Osteoblast (primary cell): ENCODE results near the gene STUM. TPM values are rescaled to one million over a fixed set of nuclear protein-coding genes. Genes with fewer than 3 reads are reported as not detected.
"Not testable (repeated sequence)": the region's sequence is repeated elsewhere in the genome, so short reads cannot be mapped to it uniquely, and the experiment has no call there.

ENCODE experiments used
- DNase-seq: peaks from one replicate; pipeline ENCODE4 v3.0.0; 2011; ENCODE audit warnings: low spot score, mixed read lengths; ENCODE audit not compliant: insufficient read length; ENCODE audit errors: missing footprints
- H2AFZ ChIP-seq: 2 replicates; pipeline ENCODE4 v1.6.0; 2011; ENCODE audit warnings: mild to moderate bottlenecking, low read length
- H3K27ac ChIP-seq: 2 replicates; pipeline ENCODE4 v1.5.1; 2011; ENCODE audit warnings: mild to moderate bottlenecking, low read depth, low read length, moderate library complexity
- H3K27me3 ChIP-seq: 2 replicates; pipeline ENCODE4 v1.6.0; 2012; ENCODE audit warnings: mild to moderate bottlenecking, control low read depth, inconsistent platforms, low read length, moderate library complexity; ENCODE audit not compliant: insufficient read depth
- H3K36me3 ChIP-seq: 2 replicates; pipeline ENCODE4 v1.5.1; 2011; ENCODE audit warnings: mild to moderate bottlenecking, low read length, control low read depth, moderate library complexity; ENCODE audit not compliant: insufficient read depth
- H3K4me1 ChIP-seq: 2 replicates; pipeline ENCODE4 v1.5.1; 2011; ENCODE audit warnings: mild to moderate bottlenecking, low read length, control low read depth, moderate library complexity; ENCODE audit not compliant: insufficient read depth
- H3K4me2 ChIP-seq: 2 replicates; pipeline ENCODE4 v1.6.0; 2011; ENCODE audit warnings: mild to moderate bottlenecking, low read length; ENCODE audit not compliant: insufficient read depth
- H3K4me3 ChIP-seq: fragments of 200-600 bp; sonication (generic); 3 replicates; pipeline ENCODE4 v1.5.1; 2012; ENCODE audit warnings: mild to moderate bottlenecking, low read length, inconsistent platforms; ENCODE audit not compliant: insufficient read depth
- H3K79me2 ChIP-seq: 2 replicates; pipeline ENCODE4 v1.6.0; 2012; ENCODE audit warnings: mild to moderate bottlenecking, low read length, control low read depth, inconsistent platforms; ENCODE audit not compliant: insufficient read depth
- H3K9me3 ChIP-seq: 2 replicates; pipeline ENCODE4 v1.5.1; 2011; ENCODE audit warnings: low read depth, low read length, control low read depth
- H4K20me1 ChIP-seq: 2 replicates; pipeline ENCODE4 v1.6.0; 2012; ENCODE audit warnings: mild to moderate bottlenecking, low read length, control low read depth; ENCODE audit not compliant: insufficient read depth
- total RNA-seq: library from RNA; depleted of rRNA; stranded (reverse); fragments of >200 nt; gene quantifications from 2 replicates; pipeline ENCODE4 v1.2.3, GENCODE V29; 2012
- TF ChIP-seq, protein P1 (sequence below): IDR thresholded peaks from 2 replicates; pipeline ENCODE4 v1.5.1; 2011; ENCODE audit warnings: mild to moderate bottlenecking, low read depth, low read length, moderate library complexity; ENCODE audit errors: extremely low read depth

STUM gene
- total RNA-seq, 1 donor: under 0.01 TPM

DNA sequence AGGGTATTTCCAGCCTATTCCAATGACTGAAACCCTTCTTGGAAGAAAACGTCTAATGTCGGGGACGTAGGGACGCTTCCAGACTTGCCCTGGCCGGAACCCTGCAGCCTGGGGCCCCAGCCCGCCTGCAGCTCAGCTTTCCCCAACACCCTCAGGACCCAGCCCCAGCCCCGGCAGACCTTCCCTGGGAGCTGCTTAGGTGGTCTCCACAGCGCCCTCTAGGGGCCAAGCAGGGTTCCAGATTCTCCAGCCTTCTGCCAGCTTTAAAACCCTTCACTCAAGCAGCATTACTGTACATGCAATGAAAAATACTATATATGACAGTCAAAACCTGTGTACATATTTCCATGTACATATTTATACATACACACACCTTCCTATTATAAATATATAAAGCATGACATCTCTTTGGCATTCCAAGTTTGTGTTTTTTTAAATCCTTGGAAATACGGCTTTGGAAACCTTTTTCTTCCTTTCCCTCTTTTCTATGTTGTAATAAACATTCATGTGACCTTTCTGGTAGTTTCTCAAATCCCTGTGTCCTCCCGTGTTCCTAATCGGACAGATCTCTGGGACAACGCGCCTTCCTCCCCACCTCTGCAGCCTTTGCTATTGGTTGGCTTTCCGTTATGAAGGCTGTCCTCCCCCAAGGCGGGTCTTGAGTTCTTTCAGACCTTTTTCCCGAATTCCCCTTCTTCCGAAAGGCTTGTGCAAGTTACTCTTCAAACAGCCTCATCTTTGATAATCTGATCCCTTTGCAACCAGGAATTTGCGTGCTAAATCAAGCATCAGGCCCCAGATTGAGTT lies 60.3 kb downstream of the STUM start:
- Histone ChIP-seq H3K27ac (no peak overlapping the region), H2AFZ (no peak overlapping the region), H3K4me1 (no peaks in the 10 kb centered on the region), H3K4me2 (no peak overlapping the region), H4K20me1 (no peaks in the 10 kb centered on the region), H3K27me3 (peaks cover 15% of the 10 kb centered on the region), H3K36me3 (no peaks in the 10 kb centered on the region), H3K9me3 (no peaks in the 10 kb centered on the region), H3K79me2 (no peaks in the 10 kb centered on the region), H3K4me3 (no peak overlapping the region)
- TF ChIP-seq, protein P1, sequence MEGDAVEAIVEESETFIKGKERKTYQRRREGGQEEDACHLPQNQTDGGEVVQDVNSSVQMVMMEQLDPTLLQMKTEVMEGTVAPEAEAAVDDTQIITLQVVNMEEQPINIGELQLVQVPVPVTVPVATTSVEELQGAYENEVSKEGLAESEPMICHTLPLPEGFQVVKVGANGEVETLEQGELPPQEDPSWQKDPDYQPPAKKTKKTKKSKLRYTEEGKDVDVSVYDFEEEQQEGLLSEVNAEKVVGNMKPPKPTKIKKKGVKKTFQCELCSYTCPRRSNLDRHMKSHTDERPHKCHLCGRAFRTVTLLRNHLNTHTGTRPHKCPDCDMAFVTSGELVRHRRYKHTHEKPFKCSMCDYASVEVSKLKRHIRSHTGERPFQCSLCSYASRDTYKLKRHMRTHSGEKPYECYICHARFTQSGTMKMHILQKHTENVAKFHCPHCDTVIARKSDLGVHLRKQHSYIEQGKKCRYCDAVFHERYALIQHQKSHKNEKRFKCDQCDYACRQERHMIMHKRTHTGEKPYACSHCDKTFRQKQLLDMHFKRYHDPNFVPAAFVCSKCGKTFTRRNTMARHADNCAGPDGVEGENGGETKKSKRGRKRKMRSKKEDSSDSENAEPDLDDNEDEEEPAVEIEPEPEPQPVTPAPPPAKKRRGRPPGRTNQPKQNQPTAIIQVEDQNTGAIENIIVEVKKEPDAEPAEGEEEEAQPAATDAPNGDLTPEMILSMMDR: peak; percentile 88
- peak; percentile 92 for DNase-seq

DNA sequence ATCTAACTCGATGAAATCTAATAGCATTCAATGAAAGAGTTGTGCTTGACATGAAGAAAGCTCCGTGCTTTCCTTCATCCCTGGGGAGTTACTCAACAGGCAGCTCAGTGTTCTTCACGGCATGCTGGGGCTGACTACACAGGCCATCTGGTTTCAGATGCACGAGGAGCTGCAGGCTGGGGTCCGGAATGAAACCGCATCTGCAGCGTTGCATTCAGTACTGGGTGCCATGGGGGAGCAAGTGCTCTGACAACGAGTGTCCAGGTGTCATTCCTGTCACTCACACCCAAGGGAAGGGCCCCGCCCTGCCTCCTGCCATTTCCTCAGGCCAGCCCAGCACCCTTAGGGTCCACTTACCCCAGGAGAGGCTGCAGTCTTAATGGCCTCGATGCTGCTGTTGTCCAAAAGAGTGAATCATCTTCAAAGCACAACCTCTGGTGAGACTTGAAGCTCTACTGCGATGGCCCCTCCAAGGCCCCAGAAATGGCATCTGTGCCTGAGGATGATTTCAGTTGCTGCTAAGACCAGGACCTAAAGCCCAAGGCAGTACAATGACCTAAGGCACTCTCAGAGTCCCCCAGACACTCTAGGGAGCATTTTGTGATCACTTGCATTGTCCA lies 61.4 kb downstream of the STUM start:
- H3K9me3 ChIP-seq: no peaks in the 10 kb centered on the region
- H3K27ac ChIP-seq: no peak overlapping the region
- peaks cover 15% of the 10 kb centered on the region for H3K27me3 ChIP-seq
- H3K4me1 ChIP-seq: no peaks in the 10 kb centered on the region
- H3K79me2 ChIP-seq: no peaks in the 10 kb centered on the region
- no peak overlapping the region for H3K4me2 ChIP-seq
- DNase-seq: peak; percentile 88
- H4K20me1 ChIP-seq: no peaks in the 10 kb centered on the region
- H2AFZ ChIP-seq: no peak overlapping the region
- H3K36me3 ChIP-seq: no peaks in the 10 kb centered on the region
- TF ChIP-seq, protein P1: no peak
- H3K4me3 ChIP-seq: no peak overlapping the region

DNA sequence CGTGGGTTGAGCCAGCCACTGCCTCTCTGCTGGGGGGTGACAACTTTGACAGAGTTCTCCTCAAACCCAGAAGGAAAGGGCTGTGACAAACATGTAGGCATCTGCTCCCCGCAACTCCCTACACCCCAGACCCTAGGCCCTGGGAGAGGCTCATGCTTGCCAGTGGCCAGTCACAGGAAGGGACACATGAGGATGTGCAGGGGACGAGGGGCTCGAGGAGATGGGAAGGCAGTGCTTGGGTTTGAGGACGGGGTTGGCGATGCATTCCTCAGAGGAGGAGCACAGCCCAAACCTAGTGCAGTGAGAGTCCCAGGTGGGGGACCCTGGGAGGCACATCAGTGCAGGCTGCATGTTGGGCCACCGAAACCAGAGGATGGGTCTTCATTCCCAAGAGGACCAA lies 62.1 kb downstream of the STUM start:
- no peak overlapping the region for H2AFZ ChIP-seq
- H3K27ac ChIP-seq: no peak overlapping the region
- peak; percentile 10 for DNase-seq
- peaks cover 15% of the 10 kb centered on the region for H3K27me3 ChIP-seq
- no peak overlapping the region for H3K4me2 ChIP-seq
- H3K79me2 ChIP-seq: no peaks in the 10 kb centered on the region
- TF ChIP-seq, protein P1: no peak
- H3K9me3 ChIP-seq: no peaks in the 10 kb centered on the region
- no peaks in the 10 kb centered on the region for H3K36me3 ChIP-seq
- no peaks in the 10 kb centered on the region for H3K4me1 ChIP-seq
- H3K4me3 ChIP-seq: no peak overlapping the region
- H4K20me1 ChIP-seq: no peaks in the 10 kb centered on the region

- H3K4me2 ChIP-seq: no peak overlapping the region
- H3K9me3 ChIP-seq: no peaks in the 10 kb centered on the region
- no peak for DNase-seq
- H3K4me3 ChIP-seq: no peak overlapping the region
- H3K36me3 ChIP-seq: no peaks in the 10 kb centered on the region
- TF ChIP-seq, protein P1: no peak
- H3K27ac ChIP-seq: no peak overlapping the region
- no peaks in the 10 kb centered on the region for H3K4me1 ChIP-seq
- H3K27me3 ChIP-seq: peaks cover 15% of the 10 kb centered on the region
- H2AFZ ChIP-seq: no peak overlapping the region
- H4K20me1 ChIP-seq: no peaks in the 10 kb centered on the region
- H3K79me2 ChIP-seq: no peaks in the 10 kb centered on the region
Measured at GRCh38 chr1:226611301-226611700, 62.7 kb downstream of the STUM start.

DNA sequence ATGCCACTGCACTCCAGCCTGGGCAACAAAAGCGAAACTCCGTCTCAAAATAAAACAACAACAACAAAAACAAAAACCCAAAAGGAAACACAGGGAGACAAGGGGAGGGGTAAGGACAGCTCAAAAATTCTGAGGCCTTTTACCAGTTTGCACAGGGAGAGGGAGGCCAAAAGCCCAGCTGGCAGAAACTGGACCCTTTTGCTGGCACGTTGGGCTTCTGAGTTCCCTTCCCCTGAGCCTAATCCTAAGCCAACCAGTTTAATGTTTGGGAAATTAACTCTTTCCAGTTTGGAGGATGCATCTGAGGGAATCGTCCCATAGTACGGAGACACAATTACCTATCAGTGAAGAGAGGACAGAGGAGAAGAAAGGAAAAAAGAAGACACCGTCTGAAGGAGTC lies 63.4 kb downstream of the STUM start:
- H3K27me3 ChIP-seq: peaks cover 15% of the 10 kb centered on the region
- H3K4me2 ChIP-seq, H2AFZ ChIP-seq, H3K79me2 ChIP-seq, H3K36me3 ChIP-seq, H3K4me3 ChIP-seq, H3K27ac ChIP-seq, DNase-seq, H3K4me1 ChIP-seq, H4K20me1 ChIP-seq, H3K9me3 ChIP-seq: not testable (repeated sequence)
